ENCODE measurements around the gene UACA. TPM values are rescaled to one million over a fixed set of nuclear protein-coding genes. Genes with fewer than 3 reads are reported as not detected.

UACA gene
- total and polyA plus RNA-seq, 2 of the 8 experiments (the other 6 are each of a cell fraction or from before 2014, with no cell fraction given): 28.6 to 38.9 TPM

GRCh38 chr15:70786996-70787395 lies 23.6 kb upstream of the UACA start:
- Histone ChIP-seq H2BK12ac (ENCODE audit: low read depth, low read length) (no peak overlapping the region), H3K27me3 (replicated peaks in 1 of 4; ENCODE audit: control insufficient read depth in 3 of 4, extremely low read depth in 1 of 4, insufficient read depth in 3 of 4, low read length in 3 of 4) (no peaks in the 10 kb centered on the region)

More at GRCh38 chr15:70786996-70787395, 23.6 kb upstream of the UACA start:
- no peak overlapping the region for H2BK20ac ChIP-seq (ENCODE audit: low read length)
- no peak for DNase-seq (ENCODE audit: low read depth in 1 of 2, low spot score in 2 of 2)
- no peaks in the 10 kb centered on the region for H3K36me3 ChIP-seq (ENCODE audit: control insufficient read depth in 2 of 4, insufficient read depth in 4 of 4, low read length in 3 of 4)
- no peak overlapping the region for H2AFZ ChIP-seq (ENCODE audit: low read length)
- no peaks in the 10 kb centered on the region; a peak in 1 of 7 replicates for H3K4me1 ChIP-seq (replicated peaks in 1 of 4; ENCODE audit: control insufficient read depth in 3 of 4, insufficient read depth in 4 of 4, low read length in 3 of 4)
- no peak for FAIRE-seq
- H3K9me3 ChIP-seq (ENCODE audit: insufficient read depth in 2 of 2, low read depth in 1 of 2, low read length in 1 of 2): no peaks in the 10 kb centered on the region
- no peak overlapping the region for H3K4me2 ChIP-seq (ENCODE audit: insufficient read depth in 1 of 2, low read depth in 2 of 2, low read length in 2 of 2)
- 93% methylated on average over 4 of the region's 4 CpGs; no CpG with 5 or more reads in 1 of the 2 experiments for WGBS, 2 experiments (ENCODE audit: extremely low coverage in 1 of 2, insufficient coverage in 1 of 2, insufficient read length in 1 of 2, insufficient replicate concordance in 2 of 2, low coverage in 1 of 2, low lambda C conversion rate in 2 of 2, missing lambda C conversion rate in 1 of 2)
- ChIA-PET POLR2A (ENCODE audit: partially characterized antibody) (no interaction called here), CTCF (ENCODE audit: partially characterized antibody) (interaction anchor here (1.1 kb wide), 1 partner anchor 14 kb away, joined by 5 read pairs; no protein-coding TSS in a partner anchor)
- no peak overlapping the region for H3K14ac ChIP-seq (ENCODE audit: insufficient read length)
- H3K18ac ChIP-seq (ENCODE audit: extremely low read depth, low read length): no peak overlapping the region
- H4K20me1 ChIP-seq (replicated peaks in 1 of 2; ENCODE audit: control insufficient read depth in 1 of 2, insufficient read depth in 2 of 2, low read length in 2 of 2): no peaks in the 10 kb centered on the region
- H4K8ac ChIP-seq (ENCODE audit: extremely low read depth, insufficient read depth, low read length): no peak overlapping the region
- H3K23me2 ChIP-seq (ENCODE audit: low read depth, low read length): peaks cover 2% of the 10 kb centered on the region; the same call in 1 of the 2 replicates
- no peak overlapping the region for H2BK5ac ChIP-seq (ENCODE audit: low read depth, low read length)
- H3K9ac ChIP-seq (replicated peaks in 1 of 4; ENCODE audit: extremely low read depth in 1 of 4, low read depth in 3 of 4, low read length in 3 of 4): no peak overlapping the region
- no peak overlapping the region for H2BK15ac ChIP-seq (ENCODE audit: low read length)
- no peak overlapping the region for H3K27ac ChIP-seq (ENCODE audit: low read depth, low read length)
- no peaks in the 10 kb centered on the region for H3K79me2 ChIP-seq (ENCODE audit: control insufficient read depth in 1 of 2, insufficient read depth in 2 of 2, low read length in 2 of 2)
- H4K5ac ChIP-seq (ENCODE audit: insufficient read length, low read depth, low read length): no peak overlapping the region
- no peaks in the 10 kb centered on the region for H3K79me1 ChIP-seq (ENCODE audit: low read depth, low read length)
- H3K4me3 ChIP-seq (ENCODE audit: extremely low read depth in 1 of 4, insufficient read depth in 2 of 4, low read depth in 3 of 4, low read length in 4 of 4): no peak overlapping the region
- no peak overlapping the region for H3K23ac ChIP-seq (ENCODE audit: insufficient read length)
- H3K4ac ChIP-seq (replicated peaks; ENCODE audit: insufficient read length, low read depth, low read length): no peak overlapping the region
- no peak overlapping the region for H2BK120ac ChIP-seq (replicated peaks; ENCODE audit: low read depth, low read length)
- no peak overlapping the region for H2AK5ac ChIP-seq (ENCODE audit: low read depth, low read length)
- no peak overlapping the region for H3K56ac ChIP-seq (replicated peaks; ENCODE audit: insufficient read length, low read depth, low read length)
- no peak overlapping the region for H4K91ac ChIP-seq (replicated peaks; ENCODE audit: insufficient read length, low read length)
